ENCODE measurements around the gene SLC35F3. TPM values are rescaled to one million over a fixed set of nuclear protein-coding genes. Genes with fewer than 3 reads are reported as not detected.
A peak's percentile ranks its signal among the peaks of the same experiment; 100 is the strongest.
"Not testable (repeated sequence)": the region's sequence is repeated elsewhere in the genome, so short reads cannot be mapped to it uniquely, and the experiment has no call there.

SLC35F3 gene
- total and polyA plus RNA-seq, 2 donors: 0.04 to 0.32 TPM

GRCh38 chr1:234206651-234207284 is 302.3 kb downstream of the SLC35F3 start:
- no peak for DNase-seq (ENCODE audit: extremely low spot score)
- no peak overlapping the region for H3K4me3 ChIP-seq (ENCODE audit: low read depth, low read length)
- no peaks in the 10 kb centered on the region for H3K36me3 ChIP-seq (ENCODE audit: insufficient read depth)
- H3K27ac ChIP-seq (ENCODE audit: low read depth): no peak overlapping the region
- no peaks in the 10 kb centered on the region for H3K4me1 ChIP-seq (ENCODE audit: insufficient read depth)
- WGBS: 69% methylated on average over 18 of the region's 18 CpGs

- Histone ChIP-seq H3K36me3 (ENCODE audit: insufficient read depth) (no peaks in the 10 kb centered on the region), H3K4me1 (ENCODE audit: insufficient read depth) (no peaks in the 10 kb centered on the region), H3K27ac (ENCODE audit: low read depth) (no peak overlapping the region), H3K4me3 (ENCODE audit: low read depth, low read length) (no peak overlapping the region)
- no peak for DNase-seq (ENCODE audit: extremely low spot score)
- WGBS: 36% methylated on average over 3 of the region's 3 CpGs
These were observed 303.9 kb downstream of the SLC35F3 start for GRCh38 chr1:234208351-234208750.

- Histone ChIP-seq H3K36me3 (ENCODE audit: insufficient read depth) (no peaks in the 10 kb centered on the region), H3K27ac (ENCODE audit: low read depth) (no peak overlapping the region), H3K4me1 (ENCODE audit: insufficient read depth) (no peaks in the 10 kb centered on the region), H3K4me3 (ENCODE audit: low read depth, low read length) (no peak overlapping the region)
- 29% methylated on average over 1 of the region's 1 CpG for WGBS
- no peak for DNase-seq (ENCODE audit: extremely low spot score)
These were observed 304.3 kb downstream of the SLC35F3 start for GRCh38 chr1:234208791-234209190.

GRCh38 chr1:234210429-234210828 is 306.0 kb downstream of the SLC35F3 start:
- H3K4me3 ChIP-seq (ENCODE audit: low read depth, low read length); H3K36me3 ChIP-seq (ENCODE audit: insufficient read depth); H3K27ac ChIP-seq (ENCODE audit: low read depth); H3K4me1 ChIP-seq (ENCODE audit: insufficient read depth); DNase-seq (ENCODE audit: extremely low spot score): not testable (repeated sequence)
- 96% methylated on average over 1 of the region's 1 CpG for WGBS

GRCh38 chr1:234211855-234212254 is 307.4 kb downstream of the SLC35F3 start:
- H3K4me3 ChIP-seq (ENCODE audit: low read depth, low read length); H3K4me1 ChIP-seq (ENCODE audit: insufficient read depth); DNase-seq (ENCODE audit: extremely low spot score); H3K36me3 ChIP-seq (ENCODE audit: insufficient read depth); H3K27ac ChIP-seq (ENCODE audit: low read depth): not testable (repeated sequence)
- 68% methylated on average over 2 of the region's 2 CpGs for WGBS

GRCh38 chr1:234212764-234213657 is 308.5 kb downstream of the SLC35F3 start:
- 37% methylated on average over 4 of the region's 4 CpGs for WGBS
- Histone ChIP-seq H3K36me3 (ENCODE audit: insufficient read depth) (no peaks in the 10 kb centered on the region), H3K4me1 (ENCODE audit: insufficient read depth) (no peaks in the 10 kb centered on the region), H3K4me3 (ENCODE audit: low read depth, low read length) (no peak overlapping the region), H3K27ac (ENCODE audit: low read depth) (no peak overlapping the region)
- DNase-seq (ENCODE audit: extremely low spot score): no peak

- Histone ChIP-seq H3K27ac (ENCODE audit: low read depth) (no peak overlapping the region), H3K4me1 (ENCODE audit: insufficient read depth) (no peaks in the 10 kb centered on the region), H3K36me3 (ENCODE audit: insufficient read depth) (no peaks in the 10 kb centered on the region), H3K4me3 (ENCODE audit: low read depth, low read length) (peak overlapping the region; percentile 35)
- 19% methylated on average over 8 of the region's 8 CpGs for WGBS
- no peak for DNase-seq (ENCODE audit: extremely low spot score)
These were observed 309.2 kb downstream of the SLC35F3 start for GRCh38 chr1:234213658-234214128.

- DNase-seq (ENCODE audit: extremely low spot score): no peak
- Histone ChIP-seq H3K27ac (ENCODE audit: low read depth) (no peak overlapping the region), H3K4me3 (ENCODE audit: low read depth, low read length) (peak overlapping the region; percentile 35), H3K36me3 (ENCODE audit: insufficient read depth) (no peaks in the 10 kb centered on the region), H3K4me1 (ENCODE audit: insufficient read depth) (no peaks in the 10 kb centered on the region)
- under 1% methylated on average over 69 of the region's 69 CpGs for WGBS
These were observed 309.8 kb downstream of the SLC35F3 start for GRCh38 chr1:234214129-234214910.

- 29% methylated on average over 20 of the region's 20 CpGs for WGBS
- Histone ChIP-seq H3K27ac (ENCODE audit: low read depth) (no peak overlapping the region), H3K36me3 (ENCODE audit: insufficient read depth) (no peaks in the 10 kb centered on the region), H3K4me1 (ENCODE audit: insufficient read depth) (no peaks in the 10 kb centered on the region), H3K4me3 (ENCODE audit: low read depth, low read length) (peak overlapping the region; percentile 35)
- DNase-seq (ENCODE audit: extremely low spot score): no peak
These were observed 310.7 kb downstream of the SLC35F3 start for GRCh38 chr1:234214911-234215892.

- Histone ChIP-seq H3K36me3 (ENCODE audit: insufficient read depth) (no peaks in the 10 kb centered on the region), H3K4me1 (ENCODE audit: insufficient read depth) (no peaks in the 10 kb centered on the region), H3K27ac (ENCODE audit: low read depth) (no peak overlapping the region), H3K4me3 (ENCODE audit: low read depth, low read length) (no peak overlapping the region)
- DNase-seq (ENCODE audit: extremely low spot score): no peak
- WGBS: 77% methylated on average over 8 of the region's 8 CpGs
These were observed 311.7 kb downstream of the SLC35F3 start for GRCh38 chr1:234216116-234216703.

- Histone ChIP-seq H3K4me1 (ENCODE audit: insufficient read depth) (no peaks in the 10 kb centered on the region), H3K27ac (ENCODE audit: low read depth) (no peak overlapping the region), H3K36me3 (ENCODE audit: insufficient read depth) (no peaks in the 10 kb centered on the region), H3K4me3 (ENCODE audit: low read depth, low read length) (no peak overlapping the region)
- WGBS: 78% methylated on average over 4 of the region's 4 CpGs
- DNase-seq (ENCODE audit: extremely low spot score): no peak
These were observed 312.9 kb downstream of the SLC35F3 start for GRCh38 chr1:234217316-234217840.

GRCh38 chr1:234218078-234218477 is 313.6 kb downstream of the SLC35F3 start:
- 71% methylated on average over 3 of the region's 3 CpGs for WGBS
- no peak overlapping the region for H3K27ac ChIP-seq (ENCODE audit: low read depth)
- H3K4me3 ChIP-seq (ENCODE audit: low read depth, low read length): no peak overlapping the region
- no peaks in the 10 kb centered on the region for H3K4me1 ChIP-seq (ENCODE audit: insufficient read depth)
- no peaks in the 10 kb centered on the region for H3K36me3 ChIP-seq (ENCODE audit: insufficient read depth)
- DNase-seq (ENCODE audit: extremely low spot score): no peak
